HG02571 (cell line): ENCODE data around the gene PAF1.
A peak's percentile ranks its signal among the peaks of the same experiment; 100 is the strongest.

Experiments
- ATAC-seq: cut with Tn5 transposase; IDR thresholded peaks from one replicate; pipeline ENCODE4 v1.9.1; 2021; ENCODE audit warnings: mild to moderate bottlenecking, moderate library complexity; ENCODE audit not compliant: unreplicated experiment

Gene PAF1

DNA sequence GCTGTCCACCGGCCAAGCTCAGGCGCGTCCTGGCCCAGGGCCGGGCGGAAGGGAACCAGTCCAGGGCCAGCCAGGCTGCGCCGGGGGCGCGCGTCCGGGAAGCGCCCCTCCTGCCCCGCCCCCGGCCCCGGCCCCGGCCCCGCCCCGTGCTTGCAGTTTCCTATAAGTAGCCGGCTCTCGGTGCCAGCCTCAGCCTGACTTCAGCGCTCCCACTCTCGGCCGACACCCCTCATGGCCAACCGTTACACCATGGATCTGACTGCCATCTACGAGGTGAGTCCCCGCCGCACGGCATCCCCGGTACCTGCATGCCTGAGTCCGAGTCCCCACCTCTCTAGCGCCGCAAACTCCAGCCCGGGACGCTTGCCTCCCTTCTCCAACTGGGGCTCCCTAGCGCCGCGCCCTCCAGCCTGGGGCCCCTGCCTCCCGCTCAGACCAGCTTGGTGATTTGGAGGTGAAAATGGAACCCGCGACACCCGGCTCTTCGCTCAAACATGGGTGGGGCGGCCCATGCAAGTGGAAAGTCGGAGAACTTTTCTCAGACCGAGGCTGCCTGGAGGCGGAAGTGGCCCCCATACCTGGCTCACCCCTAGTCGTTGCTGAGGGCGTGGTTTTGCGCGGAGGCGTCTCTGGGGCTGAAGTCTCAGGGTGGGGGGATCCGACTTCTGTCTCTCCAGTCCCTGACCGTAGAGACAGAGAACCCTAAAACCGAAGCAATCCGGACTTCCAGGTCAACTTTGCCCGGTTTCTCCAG, 15.9 kb upstream of the PAF1 start, which contains the start of gene ZFP36:
TSS of gene ZFP36 (plus strand) at position 192 of the 754 bp plus-strand sequence. CDS start at position 250, 58 bp downstream.
- ATAC-seq, result no peak

DNA sequence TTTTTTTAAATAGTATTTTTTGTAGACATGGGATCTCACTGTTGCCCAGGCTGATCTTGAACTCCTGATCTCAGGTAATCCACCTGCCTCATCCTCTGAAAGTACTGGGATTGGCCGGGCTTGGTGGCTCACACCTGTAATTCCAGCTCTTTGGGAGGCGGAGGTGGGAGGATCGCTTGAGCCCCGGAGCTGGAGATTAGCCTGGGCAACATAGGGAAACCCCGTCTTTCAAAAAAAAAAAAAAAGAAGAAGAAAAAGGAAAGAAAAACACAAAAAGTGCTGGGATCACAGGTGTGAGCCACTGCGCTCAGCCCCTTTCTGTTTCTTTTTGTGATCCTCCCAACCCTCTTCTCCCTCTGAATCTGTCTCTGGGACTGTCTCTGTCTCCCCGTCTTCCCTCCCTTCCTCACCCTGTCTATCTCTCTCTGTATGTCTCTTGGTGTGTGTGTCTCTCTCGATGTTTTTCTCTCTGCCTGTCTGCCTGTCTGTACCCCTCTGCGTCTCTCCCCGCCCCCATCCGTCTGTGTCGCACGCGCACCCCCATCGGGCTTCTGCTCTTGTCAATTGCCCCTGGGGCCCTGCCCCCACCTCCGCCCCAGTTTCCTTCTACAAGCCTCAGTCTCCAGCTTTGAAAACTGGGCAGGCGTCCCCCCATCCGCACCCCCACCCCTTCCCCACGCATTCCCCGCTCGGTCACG, 15.2 kb upstream of the PAF1 start:
- no peak for ATAC-seq

GRCh38 chr19:39405261-39405957, 14.5 kb upstream of the PAF1 start:
- no peak for ATAC-seq

- no peak for ATAC-seq
These were observed 12.7 kb upstream of the PAF1 start for GRCh38 chr19:39403331-39404312.

GRCh38 chr19:39402346-39403300, 11.7 kb upstream of the PAF1 start:
- peak; percentile 25 for ATAC-seq

- ATAC-seq, result no peak
These were observed 10.8 kb upstream of the PAF1 start for GRCh38 chr19:39401549-39402345.

DNA sequence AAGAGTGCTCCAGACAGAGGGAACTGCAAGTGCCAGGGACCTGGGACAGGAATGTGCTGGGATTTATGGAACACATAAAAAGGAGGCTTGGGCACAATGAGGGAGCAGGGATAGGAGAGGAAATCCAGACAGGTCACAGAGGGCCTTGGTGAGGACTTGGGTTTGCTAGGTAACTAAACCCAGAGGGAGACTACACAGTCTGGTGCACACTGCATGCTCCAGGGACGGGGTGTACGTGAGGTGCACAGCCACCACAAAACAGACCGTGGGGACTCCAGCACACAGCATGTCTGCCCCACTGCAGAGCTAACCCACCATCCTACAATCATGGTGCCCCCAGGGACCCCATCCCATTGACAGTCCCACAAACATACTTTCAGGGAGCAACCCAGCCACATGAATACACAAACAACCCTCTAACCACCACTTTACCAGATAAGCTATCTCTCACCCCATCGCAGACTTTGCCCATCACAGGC, 10.2 kb upstream of the PAF1 start:
- no peak for ATAC-seq

- no peak for ATAC-seq
These were observed 9.2 kb upstream of the PAF1 start for GRCh38 chr19:39400061-39400460.

DNA sequence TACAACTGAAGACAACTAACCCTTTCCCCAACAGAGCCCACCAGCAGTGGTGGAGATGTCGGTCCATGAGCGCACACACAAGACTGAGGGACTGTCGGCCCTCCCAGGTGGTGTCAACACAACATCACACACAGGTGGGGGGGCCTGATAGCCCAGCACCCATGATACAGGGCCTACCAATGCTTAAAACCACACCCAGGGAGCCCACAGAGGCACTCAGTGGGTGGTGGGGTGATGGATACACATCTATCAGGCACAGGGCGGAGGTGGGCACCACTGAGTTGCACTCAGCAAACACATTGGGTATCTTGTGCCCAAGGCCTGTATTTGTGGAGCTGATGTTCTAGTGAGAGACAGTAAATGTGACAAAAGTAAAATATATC, 8.8 kb upstream of the PAF1 start:
- ATAC-seq, result no peak

DNA sequence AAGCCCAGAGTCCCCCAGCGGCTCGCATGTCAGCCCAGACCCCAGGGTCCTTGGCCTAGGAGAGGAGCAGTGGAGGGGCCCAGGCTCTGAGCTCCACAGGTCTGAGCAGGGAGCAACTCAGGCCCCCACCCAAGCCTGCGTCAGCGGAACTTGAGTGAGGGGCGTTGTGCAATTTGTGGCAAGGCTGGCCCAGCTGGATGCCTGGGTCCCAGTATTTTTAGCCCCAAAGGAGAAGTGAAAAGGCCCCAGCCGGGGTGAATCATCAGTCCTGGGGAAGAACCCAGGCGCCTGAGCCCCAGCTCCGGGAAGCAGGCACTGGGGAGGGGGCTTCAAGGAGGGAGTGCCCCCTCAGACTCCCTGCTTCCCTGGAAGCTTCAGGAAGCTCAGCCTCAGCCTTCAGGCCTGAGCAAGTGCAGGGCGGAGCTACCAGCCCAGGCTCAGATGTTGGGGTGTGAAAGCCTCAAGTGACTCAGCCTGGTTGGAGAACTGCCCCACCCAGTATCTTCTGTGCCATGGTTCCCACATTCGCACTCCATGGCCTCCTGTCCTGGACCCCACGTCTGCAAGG, 7.5 kb upstream of the PAF1 start:
- no peak for ATAC-seq

DNA sequence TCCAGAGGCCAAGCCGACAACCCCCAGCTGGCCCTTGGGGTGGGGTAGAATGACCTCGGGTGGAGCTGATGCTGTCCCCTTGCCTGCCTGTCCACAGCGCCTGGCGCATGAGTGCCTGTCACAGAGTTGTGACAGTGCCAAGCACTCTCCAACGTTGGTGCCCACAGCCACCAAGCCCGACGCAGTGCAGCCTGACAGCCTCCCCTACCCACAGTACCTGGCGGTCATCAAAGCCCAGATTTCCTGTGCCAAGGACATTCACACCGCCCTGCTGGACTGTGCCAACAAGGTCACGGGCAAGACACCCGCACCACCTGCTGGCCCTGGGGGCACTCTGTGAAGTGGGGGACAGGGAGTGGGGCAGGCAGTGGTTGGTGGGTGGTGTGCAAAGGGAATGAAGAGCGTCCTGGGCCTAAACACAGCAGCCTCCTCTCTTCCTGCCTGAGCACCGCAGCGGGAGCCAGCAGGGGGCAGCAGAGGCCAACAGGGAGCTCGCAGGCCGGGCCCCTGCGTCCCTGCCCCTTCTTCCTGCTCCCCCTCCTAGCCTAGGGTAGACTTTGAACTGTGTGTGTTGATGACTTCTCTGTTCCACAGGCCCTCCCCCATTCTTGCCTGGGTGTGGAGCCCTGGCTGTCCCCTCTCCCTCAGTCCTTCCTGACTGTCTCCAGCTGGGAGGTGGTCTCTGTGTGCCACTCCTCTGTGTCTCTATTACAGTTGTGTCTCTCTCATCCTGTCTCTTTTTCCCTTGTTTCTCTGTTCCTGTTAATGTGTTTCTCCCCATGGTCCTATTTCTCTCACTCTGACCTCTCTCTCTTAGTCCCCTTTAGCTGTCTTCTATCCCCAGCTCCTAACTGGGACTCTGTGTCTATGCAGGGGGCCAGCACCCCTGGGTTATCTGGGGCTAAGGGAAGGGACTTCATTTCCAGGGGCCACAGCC, 6.7 kb upstream of the PAF1 start:
- ATAC-seq, result peak; percentile 41

- ATAC-seq, result no peak
These were observed 505 bp downstream of the PAF1 start for GRCh38 chr19:39390451-39390750.

DNA sequence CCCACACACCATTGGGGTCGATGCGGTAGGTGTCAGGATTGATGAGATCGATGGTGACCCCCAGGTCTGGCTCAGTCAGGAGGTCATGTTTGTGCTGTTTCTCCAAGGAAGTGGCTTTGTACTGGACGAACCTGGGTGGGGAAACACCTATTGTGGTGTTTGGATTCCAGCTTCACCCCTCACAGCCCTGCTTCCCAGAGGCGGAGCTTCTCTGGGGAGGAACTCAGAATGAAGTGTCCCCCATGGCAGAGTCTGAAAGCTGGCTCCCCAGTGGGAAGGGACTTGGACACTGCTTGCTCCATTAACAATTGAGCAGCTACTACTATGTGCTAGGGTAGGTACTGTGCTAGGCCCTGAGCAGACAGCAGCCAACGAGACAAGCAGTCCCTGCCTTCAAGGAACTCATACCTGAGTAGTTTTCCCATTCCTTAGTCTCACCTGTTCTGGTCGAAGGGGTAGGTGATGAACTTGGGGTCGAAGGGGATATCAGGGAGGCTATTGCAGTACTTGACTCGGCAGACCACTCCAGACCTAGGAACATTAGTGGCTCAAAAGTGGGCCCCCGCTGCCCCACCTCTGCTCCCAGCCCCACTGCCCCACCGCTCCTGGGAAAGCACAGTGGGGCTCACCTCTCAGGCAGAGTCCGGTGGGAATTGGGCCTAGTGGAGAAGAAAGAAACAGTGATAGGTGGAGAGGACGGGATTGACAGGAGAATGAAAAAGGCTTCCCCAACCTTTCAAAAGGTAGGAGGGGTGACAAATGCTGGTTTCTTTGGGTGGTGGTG, 1.1 kb downstream of the PAF1 start:
- no peak for ATAC-seq

- no peak for ATAC-seq
These were observed 2.2 kb downstream of the PAF1 start for GRCh38 chr19:39388657-39389056.

DNA sequence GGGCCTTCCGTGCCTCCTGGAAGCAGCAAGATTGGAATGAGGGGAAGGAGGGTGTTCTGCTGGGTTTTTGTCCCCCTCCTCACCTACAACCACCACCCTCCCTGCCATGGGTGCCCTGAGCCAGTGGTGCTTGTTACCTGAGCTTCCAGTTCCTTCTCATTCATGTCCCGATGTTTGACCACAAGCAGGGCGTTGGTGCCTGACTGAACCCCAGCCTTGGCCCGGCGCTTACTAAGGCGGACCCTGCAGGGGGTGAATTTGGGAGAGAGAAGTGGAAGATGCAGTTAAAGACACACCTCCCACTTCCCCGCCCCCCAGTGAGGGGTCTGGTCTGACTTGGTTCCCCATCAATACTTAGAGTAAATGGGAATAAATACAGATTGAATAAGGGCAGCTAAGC, 4.3 kb downstream of the PAF1 start:
- no peak for ATAC-seq

DNA sequence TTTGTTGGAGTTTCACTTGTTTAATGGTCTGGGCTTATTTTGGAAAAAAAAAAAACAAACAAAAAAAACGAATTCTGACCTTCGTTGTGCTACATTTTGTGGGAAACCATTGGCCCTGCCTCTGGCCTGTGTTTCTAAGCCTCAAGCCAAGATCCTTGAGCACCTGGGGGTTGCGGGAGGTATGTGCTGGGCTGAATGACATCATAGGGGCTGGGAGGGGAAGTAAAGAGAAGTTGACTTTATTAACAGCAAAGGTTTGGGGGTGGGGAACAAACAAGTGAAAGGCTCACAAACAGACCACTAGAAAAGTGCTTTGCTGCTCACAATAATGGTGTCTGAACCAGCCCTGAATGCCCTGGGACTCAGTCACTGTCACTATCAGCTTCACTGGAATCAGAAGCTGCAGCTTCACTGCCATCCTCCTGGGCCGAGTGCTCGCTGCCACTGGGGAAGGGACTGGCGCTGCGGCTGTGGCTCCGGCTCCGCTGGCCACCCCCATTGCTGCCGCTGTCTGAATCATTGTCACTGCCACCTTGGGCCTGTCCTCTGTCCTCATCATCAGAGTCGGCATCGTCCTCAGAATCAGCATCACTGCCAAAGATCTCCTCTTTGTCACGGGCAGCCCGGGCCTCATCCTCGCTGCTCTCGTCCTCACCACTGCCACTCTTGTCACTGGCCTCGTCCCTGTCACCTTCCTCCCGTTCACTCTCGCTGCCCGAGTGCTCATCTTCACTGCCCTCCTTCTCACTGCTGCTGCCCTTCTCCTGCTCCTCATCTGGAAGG, 5.1 kb downstream of the PAF1 start:
- ATAC-seq, result no peak
